Measurements from ENCODE around the gene COQ8B.

COQ8B gene

GRCh38 chr19:40697007-40697406, 19.7 kb downstream of the COQ8B start:
- no peak for DNase-seq (ENCODE audit: low read depth, low spot score)
- ChIA-PET CTCF (no interaction called here), POLR2A (no interaction called here)
- H3K4me3 ChIP-seq (ENCODE audit: low read depth, low read length), result no peak overlapping the region
- TF ChIP-seq, protein P1, sequence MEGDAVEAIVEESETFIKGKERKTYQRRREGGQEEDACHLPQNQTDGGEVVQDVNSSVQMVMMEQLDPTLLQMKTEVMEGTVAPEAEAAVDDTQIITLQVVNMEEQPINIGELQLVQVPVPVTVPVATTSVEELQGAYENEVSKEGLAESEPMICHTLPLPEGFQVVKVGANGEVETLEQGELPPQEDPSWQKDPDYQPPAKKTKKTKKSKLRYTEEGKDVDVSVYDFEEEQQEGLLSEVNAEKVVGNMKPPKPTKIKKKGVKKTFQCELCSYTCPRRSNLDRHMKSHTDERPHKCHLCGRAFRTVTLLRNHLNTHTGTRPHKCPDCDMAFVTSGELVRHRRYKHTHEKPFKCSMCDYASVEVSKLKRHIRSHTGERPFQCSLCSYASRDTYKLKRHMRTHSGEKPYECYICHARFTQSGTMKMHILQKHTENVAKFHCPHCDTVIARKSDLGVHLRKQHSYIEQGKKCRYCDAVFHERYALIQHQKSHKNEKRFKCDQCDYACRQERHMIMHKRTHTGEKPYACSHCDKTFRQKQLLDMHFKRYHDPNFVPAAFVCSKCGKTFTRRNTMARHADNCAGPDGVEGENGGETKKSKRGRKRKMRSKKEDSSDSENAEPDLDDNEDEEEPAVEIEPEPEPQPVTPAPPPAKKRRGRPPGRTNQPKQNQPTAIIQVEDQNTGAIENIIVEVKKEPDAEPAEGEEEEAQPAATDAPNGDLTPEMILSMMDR (IDR thresholded peaks at IDR 0.05; ENCODE audit: insufficient read depth, low read length, missing control alignments), result no peak

DNA sequence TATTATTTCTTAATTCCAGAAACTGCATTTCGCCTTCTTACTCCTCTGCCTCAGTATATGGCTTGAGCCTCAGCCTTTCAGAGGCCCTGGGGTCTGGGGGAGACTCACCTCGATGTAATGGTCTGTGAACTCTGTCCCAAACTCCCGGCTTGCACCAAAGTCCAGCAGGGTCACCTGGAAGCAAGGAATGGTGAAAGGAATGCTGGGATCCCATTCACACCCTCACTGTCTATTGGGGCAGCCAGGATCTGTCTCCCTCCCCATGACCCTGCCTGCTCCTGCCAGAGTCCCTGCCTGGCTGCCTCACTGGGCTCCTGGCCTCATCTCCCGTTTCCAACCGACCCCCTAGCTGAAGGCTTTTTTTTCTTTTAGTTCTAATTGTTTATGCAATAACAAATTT, 20.8 kb downstream of the COQ8B start:
- DNase-seq (ENCODE audit: low read depth, low spot score), result no peak
- CTCF ChIA-PET, result no interaction called here
- TF ChIP-seq, protein P1 (IDR thresholded peaks at IDR 0.05; ENCODE audit: insufficient read depth, low read length, missing control alignments), result no peak
- POLR2A ChIA-PET, result no interaction called here
- no peak overlapping the region for H3K4me3 ChIP-seq (ENCODE audit: low read depth, low read length)

- ChIA-PET CTCF (interaction anchor here (0.7 to 1.2 kb wide), 3 partner anchors 10 to 113 kb away, joined by 3 read pairs; no protein-coding TSS in a partner anchor), POLR2A (no interaction called here)
- no peak for DNase-seq (ENCODE audit: low read depth, low spot score)
- no peak overlapping the region for H3K4me3 ChIP-seq (ENCODE audit: low read depth, low read length)
- TF ChIP-seq, protein P1 (IDR thresholded peaks at IDR 0.05; ENCODE audit: insufficient read depth, low read length, missing control alignments), result no peak
Measured at GRCh38 chr19:40693896-40694295, 22.8 kb downstream of the COQ8B start.

DNA sequence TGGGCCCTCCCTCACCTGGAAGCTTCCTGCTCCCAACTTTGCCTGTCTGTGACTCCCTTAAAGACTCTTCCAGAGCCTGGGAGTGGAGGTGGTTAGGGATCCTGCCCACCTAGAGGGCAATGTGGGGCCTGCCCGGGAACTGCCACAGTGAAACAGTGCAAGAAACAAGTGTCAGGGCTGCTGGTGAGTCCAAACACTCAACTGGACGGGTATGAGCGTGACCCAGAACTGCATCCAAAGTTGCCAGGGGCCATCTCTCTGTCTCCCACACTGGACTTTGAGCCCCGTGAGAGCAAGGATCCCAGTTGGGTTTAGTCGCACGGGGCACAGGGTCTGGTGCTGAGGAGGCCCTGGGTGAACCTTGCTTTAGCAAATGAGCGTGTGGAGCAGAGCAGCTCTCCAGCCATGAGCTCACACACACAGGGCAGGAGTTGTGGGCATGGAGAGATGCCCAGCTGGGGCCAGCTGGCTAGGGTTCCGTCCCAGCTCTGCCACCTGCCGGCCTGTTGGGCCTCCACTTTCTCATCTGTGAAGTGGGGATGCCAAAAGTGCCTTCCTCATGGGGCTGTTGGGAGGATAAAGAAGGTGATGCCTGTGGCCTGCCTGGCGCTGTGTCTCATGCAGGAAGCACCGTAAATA, 23.4 kb downstream of the COQ8B start:
- CTCF ChIA-PET, result interaction anchor here (0.7 to 1.6 kb wide), 4 partner anchors 9 to 114 kb away, joined by 3 read pairs; no protein-coding TSS in a partner anchor

DNA sequence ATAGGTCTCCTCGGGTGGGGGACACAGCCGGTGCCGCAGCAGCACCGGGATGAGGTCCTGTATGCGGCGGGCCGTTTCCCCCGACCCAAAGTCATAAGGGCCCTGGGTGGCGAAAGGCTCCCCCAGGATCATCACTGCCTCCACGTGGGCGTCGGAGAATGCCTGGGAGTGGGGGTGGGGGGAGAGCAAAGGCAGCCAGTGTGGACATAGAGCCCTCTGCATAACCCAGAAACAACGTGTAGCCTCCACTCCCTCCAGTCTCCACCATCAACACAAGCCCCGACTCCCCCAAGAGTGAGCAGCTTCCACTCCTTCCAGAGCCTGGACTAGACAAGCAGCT, 24.5 kb downstream of the COQ8B start:
- TF ChIP-seq, protein P1 (IDR thresholded peaks at IDR 0.05; ENCODE audit: insufficient read depth, low read length, missing control alignments), result no peak
- ChIA-PET CTCF (interaction anchor here (1.0 to 1.6 kb wide), 2 partner anchors 10 to 128 kb away, joined by 3 to 4 read pairs; no protein-coding TSS in a partner anchor), POLR2A (no interaction called here)
- DNase-seq (ENCODE audit: low read depth, low spot score), result no peak
- H3K4me3 ChIP-seq (ENCODE audit: low read depth, low read length), result no peak overlapping the region

More for the DNA sequence above, 23.4 kb downstream of the COQ8B start:
- no peak for DNase-seq (ENCODE audit: low read depth, low spot score)
- TF ChIP-seq, protein P1 (IDR thresholded peaks at IDR 0.05; ENCODE audit: insufficient read depth, low read length, missing control alignments), result no peak
- POLR2A ChIA-PET, result no interaction called here
- no peak overlapping the region for H3K4me3 ChIP-seq (ENCODE audit: low read depth, low read length)

GRCh38 chr19:40691421-40692211, 25.1 kb downstream of the COQ8B start:
- DNase-seq (ENCODE audit: low read depth, low spot score), result no peak
- TF ChIP-seq, protein P1 (IDR thresholded peaks at IDR 0.05; ENCODE audit: insufficient read depth, low read length, missing control alignments), result no peak
- POLR2A ChIA-PET, result interaction anchor here (1.2 to 1.8 kb wide), 3 partner anchors 25 to 109 kb away, joined by 3 to 8 read pairs (median 4); partner anchors contain the start of genes COQ8B and ITPKC
- CTCF ChIA-PET, result interaction anchor here (0.6 to 1.6 kb wide), 7 partner anchors 8 to 128 kb away, joined by 3 to 4 read pairs (median 3); no protein-coding TSS in a partner anchor
- no peak overlapping the region for H3K4me3 ChIP-seq (ENCODE audit: low read depth, low read length)
